Fibroblast of lung (primary cell): ENCODE data around the gene IGFBPL1. TPM values are rescaled to one million over a fixed set of nuclear protein-coding genes. Genes with fewer than 3 reads are reported as not detected.

Source experiments
- DNase-seq, 2 donors: peaks; one replicate each; pipeline versions ENCODE4 v3.0.0 to v3.0.0-alpha.2; 2010; ENCODE audit warnings: low read depth in 2 of 2
- H2AFZ ChIP-seq: 2 replicates; pipeline ENCODE4 v1.5.1; 2012; ENCODE audit warnings: low read length, control low read depth, inconsistent platforms
- H3K27ac ChIP-seq: 2 replicates; pipeline ENCODE4 v1.5.1; 2011; ENCODE audit warnings: low read length, control low read depth; ENCODE audit not compliant: insufficient read depth
- H3K27me3 ChIP-seq: 2 replicates; pipeline ENCODE4 v1.5.1; 2011; ENCODE audit warnings: mild to moderate bottlenecking, low read length; ENCODE audit not compliant: control insufficient read depth, insufficient read depth
- H3K36me3 ChIP-seq: 2 replicates; pipeline ENCODE4 v1.5.1; 2011; ENCODE audit warnings: low read length; ENCODE audit not compliant: control insufficient read depth, insufficient read depth
- H3K4me1 ChIP-seq: 2 replicates; pipeline ENCODE4 v1.5.1; 2011; ENCODE audit warnings: low read length; ENCODE audit not compliant: control insufficient read depth, insufficient read depth; ENCODE audit errors: extremely low read depth
- H3K4me2 ChIP-seq: 2 replicates; pipeline ENCODE4 v1.5.1; 2011; ENCODE audit warnings: low read length, control low read depth; ENCODE audit not compliant: insufficient read depth; ENCODE audit errors: extremely low read depth
- H3K4me3 ChIP-seq, 4 experiments: fragments of 200-600 bp in 1 of 4; sonication (generic) in 1 of 4; replicated peaks in 1 of 4; 2 replicates each; pipeline ENCODE4 v1.5.1; 2011 to 2016; ENCODE audit warnings: low read length in 4 of 4, low read depth in 3 of 4, mild to moderate bottlenecking in 3 of 4, control low read depth in 2 of 4, inconsistent platforms in 1 of 4, mixed read lengths in 1 of 4; ENCODE audit not compliant: insufficient read depth in 1 of 4; ENCODE audit errors: control extremely low read depth in 1 of 4
- H3K79me2 ChIP-seq: 2 replicates; pipeline ENCODE4 v1.5.1; 2012; ENCODE audit warnings: mild to moderate bottlenecking, low read length, inconsistent platforms; ENCODE audit not compliant: control insufficient read depth, insufficient read depth
- H3K9ac ChIP-seq: 2 replicates; pipeline ENCODE4 v1.5.1; 2011; ENCODE audit warnings: mild to moderate bottlenecking, low read length, control low read depth; ENCODE audit not compliant: insufficient read depth
- H3K9me3 ChIP-seq: 2 replicates; pipeline ENCODE4 v1.5.1; 2012; ENCODE audit warnings: low read depth, low read length; ENCODE audit not compliant: control insufficient read depth, insufficient read depth
- H4K20me1 ChIP-seq: 2 replicates; pipeline ENCODE4 v1.5.1; 2011; ENCODE audit warnings: low read length; ENCODE audit not compliant: control insufficient read depth, insufficient read depth; ENCODE audit errors: extremely low read depth
- EZH2 ChIP-seq: IDR thresholded peaks from 2 replicates; pipeline ENCODE4 v1.5.1; 2012; ENCODE audit warnings: low read length, control low read depth, mild to moderate bottlenecking; ENCODE audit errors: missing control alignments
- polyA plus RNA-seq, 2 donors: library from polyadenylated mRNA; depleted of rRNA in 1 of 2; stranded (reverse) in 1 of 2; unstranded in 1 of 2; fragments of >200 nt; gene quantifications; 2 replicates each; pipeline ENCODE4 v1.2.1, GENCODE V29; 2011 to 2012; ENCODE audit warnings: missing spikeins in 1 of 2
- total RNA-seq: library from RNA; depleted of rRNA; stranded (reverse); fragments of >200 nt; gene quantifications from 2 replicates; pipeline ENCODE4 v1.2.1, GENCODE V29; 2014
- TF ChIP-seq, protein P1 (sequence below), 2 donors: IDR thresholded peaks in 1 of 2; conservative IDR thresholded peaks in 1 of 2; 1 replicate in 1 of 2; 2 replicates in 1 of 2; pipeline ENCODE4 v1.5.1; 2011 to 2012; ENCODE audit warnings: low read length in 2 of 2, control low read depth in 1 of 2, inconsistent platforms in 1 of 2, low read depth in 1 of 2, mild to moderate bottlenecking in 1 of 2

Gene IGFBPL1
- total and polyA plus RNA-seq, 2 donors (not counting 1 experiment from before 2014, with no cell fraction given): not detected

DNA sequence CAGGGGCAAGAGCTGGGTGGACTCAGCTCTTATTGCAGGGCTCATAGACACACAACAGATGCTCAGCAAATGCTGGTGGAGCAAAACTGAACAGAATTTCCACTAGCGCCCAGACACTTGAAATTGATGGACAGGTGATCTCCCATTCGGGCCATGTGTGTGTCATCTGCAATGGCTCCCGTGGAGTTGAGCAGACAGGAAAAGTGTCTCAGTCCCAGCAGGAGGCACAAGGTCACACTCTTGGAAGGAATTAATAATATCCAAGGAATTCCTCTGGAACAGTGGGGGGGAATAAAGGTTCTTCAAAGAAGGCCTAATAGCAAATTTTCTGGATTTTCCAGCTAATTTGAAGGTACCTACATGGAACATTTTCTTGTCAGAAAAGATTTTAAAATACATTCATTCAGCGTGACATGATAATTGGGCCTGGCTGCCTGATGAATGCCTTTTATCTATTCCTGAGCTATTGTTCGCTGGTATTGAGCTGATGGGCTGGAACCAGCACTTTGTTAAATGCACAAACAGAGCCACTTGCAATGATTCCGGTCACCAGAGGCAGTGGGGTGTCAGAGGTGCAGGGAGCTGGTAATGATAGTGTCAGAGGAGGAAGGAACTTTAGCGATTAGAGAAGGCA, 63.3 kb downstream of the IGFBPL1 start:
- Histone ChIP-seq H3K4me1 (peaks cover 5% of the 10 kb centered on the region), H2AFZ (no peak overlapping the region), H3K9ac (no peak overlapping the region), H3K4me2 (no peak overlapping the region), H3K27me3 (no peaks in the 10 kb centered on the region), H3K36me3 (no peaks in the 10 kb centered on the region), H3K9me3 (no peaks in the 10 kb centered on the region), H3K4me3 (no peak overlapping the region), H3K27ac (no peak overlapping the region), H3K79me2 (no peaks in the 10 kb centered on the region), H4K20me1 (no peaks in the 10 kb centered on the region)
- peak in 1 of 2 donors; percentile 21 for DNase-seq
- no peak for TF ChIP-seq EZH2
- TF ChIP-seq, protein P1, sequence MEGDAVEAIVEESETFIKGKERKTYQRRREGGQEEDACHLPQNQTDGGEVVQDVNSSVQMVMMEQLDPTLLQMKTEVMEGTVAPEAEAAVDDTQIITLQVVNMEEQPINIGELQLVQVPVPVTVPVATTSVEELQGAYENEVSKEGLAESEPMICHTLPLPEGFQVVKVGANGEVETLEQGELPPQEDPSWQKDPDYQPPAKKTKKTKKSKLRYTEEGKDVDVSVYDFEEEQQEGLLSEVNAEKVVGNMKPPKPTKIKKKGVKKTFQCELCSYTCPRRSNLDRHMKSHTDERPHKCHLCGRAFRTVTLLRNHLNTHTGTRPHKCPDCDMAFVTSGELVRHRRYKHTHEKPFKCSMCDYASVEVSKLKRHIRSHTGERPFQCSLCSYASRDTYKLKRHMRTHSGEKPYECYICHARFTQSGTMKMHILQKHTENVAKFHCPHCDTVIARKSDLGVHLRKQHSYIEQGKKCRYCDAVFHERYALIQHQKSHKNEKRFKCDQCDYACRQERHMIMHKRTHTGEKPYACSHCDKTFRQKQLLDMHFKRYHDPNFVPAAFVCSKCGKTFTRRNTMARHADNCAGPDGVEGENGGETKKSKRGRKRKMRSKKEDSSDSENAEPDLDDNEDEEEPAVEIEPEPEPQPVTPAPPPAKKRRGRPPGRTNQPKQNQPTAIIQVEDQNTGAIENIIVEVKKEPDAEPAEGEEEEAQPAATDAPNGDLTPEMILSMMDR (conservative IDR thresholded peaks at IDR 0.05 in 1 of 2, IDR thresholded peaks at IDR 0.05 in 1 of 2; ENCODE audit: low read depth in 1 of 2, low read length in 2 of 2): no peak

DNA sequence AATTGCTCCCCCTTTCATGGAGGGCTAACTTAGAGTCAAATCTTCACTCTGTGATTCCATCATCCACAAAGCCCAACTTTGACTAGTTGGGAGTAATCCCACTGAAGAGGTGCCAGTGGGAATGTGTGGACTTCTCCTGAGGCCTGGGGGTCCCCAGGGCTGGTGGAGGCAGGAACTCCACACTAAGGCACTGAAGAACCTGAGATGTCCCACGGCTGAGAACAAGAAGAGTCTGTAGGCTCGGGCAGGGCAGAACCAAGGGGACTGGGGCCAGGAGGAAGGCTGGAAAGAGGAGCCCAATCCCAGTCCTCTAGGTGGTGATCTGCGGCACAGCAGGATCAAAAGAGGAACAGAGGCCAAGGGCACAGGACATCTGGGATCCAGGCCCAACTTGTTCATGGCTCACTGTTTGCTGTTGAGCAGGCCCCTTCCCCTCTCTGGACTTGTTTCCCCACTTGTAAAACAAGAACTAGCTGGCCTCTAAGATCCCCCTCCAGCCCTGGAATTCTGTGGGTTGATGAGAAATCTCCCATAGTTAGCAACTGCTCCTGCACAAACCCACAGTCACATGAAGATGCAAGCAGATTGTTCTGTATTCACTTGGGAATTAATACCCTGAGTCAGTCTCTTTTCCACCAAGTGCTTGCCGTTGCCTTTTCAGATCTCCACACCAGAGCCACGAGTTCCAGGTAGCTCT, 64.4 kb downstream of the IGFBPL1 start:
- no peak overlapping the region for H3K4me2 ChIP-seq
- DNase-seq: peak in 1 of 2 donors; percentile 50
- peaks cover 5% of the 10 kb centered on the region for H3K4me1 ChIP-seq
- H3K36me3 ChIP-seq: no peaks in the 10 kb centered on the region
- H2AFZ ChIP-seq: no peak overlapping the region
- H4K20me1 ChIP-seq: no peaks in the 10 kb centered on the region
- no peaks in the 10 kb centered on the region for H3K9me3 ChIP-seq
- no peak overlapping the region for H3K4me3 ChIP-seq
- H3K27me3 ChIP-seq: no peaks in the 10 kb centered on the region
- no peak overlapping the region for H3K27ac ChIP-seq
- no peak overlapping the region for H3K9ac ChIP-seq
- no peak for TF ChIP-seq EZH2
- TF ChIP-seq, protein P1 (conservative IDR thresholded peaks at IDR 0.05 in 1 of 2, IDR thresholded peaks at IDR 0.05 in 1 of 2; ENCODE audit: low read depth in 1 of 2, low read length in 2 of 2): no peak
- no peaks in the 10 kb centered on the region for H3K79me2 ChIP-seq

GRCh38 chr9:38359297-38359653, 65.0 kb downstream of the IGFBPL1 start:
- DNase-seq: no peak
- no peaks in the 10 kb centered on the region for H3K9me3 ChIP-seq
- no peak overlapping the region for H3K9ac ChIP-seq
- no peak for TF ChIP-seq EZH2
- TF ChIP-seq, protein P1 (conservative IDR thresholded peaks at IDR 0.05 in 1 of 2, IDR thresholded peaks at IDR 0.05 in 1 of 2; ENCODE audit: low read depth in 1 of 2, low read length in 2 of 2): no peak
- H2AFZ ChIP-seq: no peak overlapping the region
- no peaks in the 10 kb centered on the region for H3K27me3 ChIP-seq
- H4K20me1 ChIP-seq: no peaks in the 10 kb centered on the region
- H3K27ac ChIP-seq: no peak overlapping the region
- H3K4me2 ChIP-seq: no peak overlapping the region
- no peaks in the 10 kb centered on the region for H3K79me2 ChIP-seq
- peaks cover 5% of the 10 kb centered on the region for H3K4me1 ChIP-seq
- no peaks in the 10 kb centered on the region for H3K36me3 ChIP-seq
- no peak overlapping the region for H3K4me3 ChIP-seq
